ENCODE results near the gene AUTS2. TPM values are rescaled to one million over a fixed set of nuclear protein-coding genes. Genes with fewer than 3 reads are reported as not detected.

AUTS2 gene
- polyA plus RNA-seq, 1 donor (not counting 4 experiments of a cell fraction or from before 2014, with no cell fraction given) = 4.7 TPM

DNA sequence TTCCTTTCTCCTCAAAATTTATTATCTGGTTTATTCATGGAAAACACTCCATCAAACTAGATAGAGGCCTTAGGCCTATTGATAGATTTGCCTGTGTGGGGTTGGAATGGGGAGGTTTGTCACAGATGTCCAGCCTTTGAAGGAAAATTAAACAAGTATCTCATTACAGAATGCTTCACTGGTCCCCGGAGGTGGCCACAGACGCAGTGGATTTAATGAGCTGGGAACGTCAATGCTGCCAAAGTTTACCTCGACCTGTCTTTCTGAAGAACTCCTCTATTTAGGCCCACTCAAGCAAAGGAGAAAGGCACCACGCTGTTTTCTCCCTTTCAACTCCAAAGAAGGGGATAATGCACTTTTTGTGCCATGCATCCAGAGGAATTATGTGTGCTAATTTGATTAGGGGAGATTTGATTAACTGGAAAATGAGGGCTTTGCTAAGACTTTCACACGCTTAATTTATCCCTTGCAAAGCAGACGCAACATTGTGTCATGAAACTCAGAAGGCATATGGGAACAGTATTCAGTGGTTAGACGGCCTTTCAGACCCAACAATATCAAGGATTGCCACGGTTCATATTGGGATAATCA, 974.9 kb downstream of the AUTS2 start:
- peaks cover 34% of the 10 kb centered on the region for H3K4me1 ChIP-seq (ENCODE audit: control insufficient read depth, extremely low read depth, insufficient read depth, low read length)
- FAIRE-seq = no peak
- H4K20me1 ChIP-seq (ENCODE audit: control insufficient read depth, extremely low read depth, insufficient read depth, low read length) = no peaks in the 10 kb centered on the region
- TF ChIP-seq, protein P1, sequence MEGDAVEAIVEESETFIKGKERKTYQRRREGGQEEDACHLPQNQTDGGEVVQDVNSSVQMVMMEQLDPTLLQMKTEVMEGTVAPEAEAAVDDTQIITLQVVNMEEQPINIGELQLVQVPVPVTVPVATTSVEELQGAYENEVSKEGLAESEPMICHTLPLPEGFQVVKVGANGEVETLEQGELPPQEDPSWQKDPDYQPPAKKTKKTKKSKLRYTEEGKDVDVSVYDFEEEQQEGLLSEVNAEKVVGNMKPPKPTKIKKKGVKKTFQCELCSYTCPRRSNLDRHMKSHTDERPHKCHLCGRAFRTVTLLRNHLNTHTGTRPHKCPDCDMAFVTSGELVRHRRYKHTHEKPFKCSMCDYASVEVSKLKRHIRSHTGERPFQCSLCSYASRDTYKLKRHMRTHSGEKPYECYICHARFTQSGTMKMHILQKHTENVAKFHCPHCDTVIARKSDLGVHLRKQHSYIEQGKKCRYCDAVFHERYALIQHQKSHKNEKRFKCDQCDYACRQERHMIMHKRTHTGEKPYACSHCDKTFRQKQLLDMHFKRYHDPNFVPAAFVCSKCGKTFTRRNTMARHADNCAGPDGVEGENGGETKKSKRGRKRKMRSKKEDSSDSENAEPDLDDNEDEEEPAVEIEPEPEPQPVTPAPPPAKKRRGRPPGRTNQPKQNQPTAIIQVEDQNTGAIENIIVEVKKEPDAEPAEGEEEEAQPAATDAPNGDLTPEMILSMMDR (optimal IDR thresholded peaks at IDR 0.05 in 1 of 3, IDR thresholded peaks at IDR 0.05 in 1 of 3, conservative IDR thresholded peaks at IDR 0.05 in 1 of 3; ENCODE audit: extremely low read depth in 1 of 3, insufficient read depth in 2 of 3, low read length in 3 of 3) = no peak
- TF ChIP-seq EZH2 (IDR thresholded peaks at IDR 0.05; ENCODE audit: low read length) = no peak
- H3K36me3 ChIP-seq (ENCODE audit: control insufficient read depth in 2 of 2, extremely low read depth in 1 of 2, insufficient read depth in 2 of 2, low read length in 2 of 2) = no peaks in the 10 kb centered on the region
- no peak overlapping the region for H3K27ac ChIP-seq (ENCODE audit: control insufficient read depth, insufficient read depth, low read length)
- H3K9me3 ChIP-seq (ENCODE audit: control insufficient read depth, low read depth, low read length) = no peaks in the 10 kb centered on the region
- no peak overlapping the region for H2AFZ ChIP-seq (ENCODE audit: control insufficient read depth, low read length)
- dilution Hi-C loops (cut with MboI; ENCODE audit: extremely low pct_ligation_motif_present, low sequenced_read_pairs) = no loop called here
- H3K27me3 ChIP-seq (ENCODE audit: control insufficient read depth, extremely low read depth, insufficient read depth, low read length) = no peaks in the 10 kb centered on the region
- H3K79me2 ChIP-seq (ENCODE audit: control insufficient read depth, insufficient read depth, low read length) = no peaks in the 10 kb centered on the region
- H3K4me3 ChIP-seq (ENCODE audit: control insufficient read depth in 2 of 3, extremely low read depth in 1 of 3, insufficient read depth in 2 of 3, low read depth in 1 of 3, low read length in 3 of 3) = no peak overlapping the region
- no peaks in the 10 kb centered on the region for H3K9me1 ChIP-seq (ENCODE audit: control insufficient read depth, extremely low read depth, insufficient read depth, low read length)
- H3K4me2 ChIP-seq (ENCODE audit: control insufficient read depth, extremely low read depth, insufficient read depth, low read depth, low read length) = no peak overlapping the region
- H3K9ac ChIP-seq (ENCODE audit: control insufficient read depth, extremely low read depth, insufficient read depth, low read length) = no peak overlapping the region
- DNase-seq (ENCODE audit: low read depth, low spot score) = no peak

DNA sequence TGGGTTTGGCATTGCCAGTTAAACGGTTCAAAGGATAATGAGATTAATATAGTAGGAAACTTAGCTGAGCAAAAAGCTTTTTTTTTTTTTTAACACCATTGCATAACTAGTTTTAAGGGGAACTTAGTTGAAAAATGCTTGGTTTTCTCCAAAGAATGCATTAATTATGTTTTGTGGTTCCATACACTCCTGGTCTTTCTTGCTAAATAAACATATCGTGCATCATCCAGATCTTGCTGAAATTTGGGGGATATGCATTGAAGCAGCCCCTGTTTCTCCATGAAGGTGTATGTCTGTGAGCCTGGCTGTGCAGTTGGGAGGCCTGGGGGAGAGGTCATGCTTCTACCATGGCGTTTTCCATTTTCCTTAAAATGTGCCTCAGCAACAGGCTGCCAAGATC, 975.4 kb downstream of the AUTS2 start:
- Histone ChIP-seq H3K9me3 (ENCODE audit: control insufficient read depth, low read depth, low read length) (no peaks in the 10 kb centered on the region), H3K4me1 (ENCODE audit: control insufficient read depth, extremely low read depth, insufficient read depth, low read length) (peaks cover 34% of the 10 kb centered on the region)
- TF ChIP-seq EZH2 (IDR thresholded peaks at IDR 0.05; ENCODE audit: low read length) = no peak
- TF ChIP-seq, protein P1 (optimal IDR thresholded peaks at IDR 0.05 in 1 of 3, IDR thresholded peaks at IDR 0.05 in 1 of 3, conservative IDR thresholded peaks at IDR 0.05 in 1 of 3; ENCODE audit: extremely low read depth in 1 of 3, insufficient read depth in 2 of 3, low read length in 3 of 3) = no peak

More for the DNA sequence above, 975.4 kb downstream of the AUTS2 start:
- no peak overlapping the region for H3K27ac ChIP-seq (ENCODE audit: control insufficient read depth, insufficient read depth, low read length)
- dilution Hi-C loops (cut with MboI; ENCODE audit: extremely low pct_ligation_motif_present, low sequenced_read_pairs) = no loop called here
- H3K9me1 ChIP-seq (ENCODE audit: control insufficient read depth, extremely low read depth, insufficient read depth, low read length) = no peaks in the 10 kb centered on the region
- H2AFZ ChIP-seq (ENCODE audit: control insufficient read depth, low read length) = no peak overlapping the region
- no peaks in the 10 kb centered on the region for H3K27me3 ChIP-seq (ENCODE audit: control insufficient read depth, extremely low read depth, insufficient read depth, low read length)
- DNase-seq (ENCODE audit: low read depth, low spot score) (no peak), FAIRE-seq (no peak)
- H3K4me2 ChIP-seq (ENCODE audit: control insufficient read depth, extremely low read depth, insufficient read depth, low read depth, low read length) = no peak overlapping the region
- H3K9ac ChIP-seq (ENCODE audit: control insufficient read depth, extremely low read depth, insufficient read depth, low read length) = no peak overlapping the region
- H4K20me1 ChIP-seq (ENCODE audit: control insufficient read depth, extremely low read depth, insufficient read depth, low read length) = no peaks in the 10 kb centered on the region
- H3K36me3 ChIP-seq (ENCODE audit: control insufficient read depth in 2 of 2, extremely low read depth in 1 of 2, insufficient read depth in 2 of 2, low read length in 2 of 2) = no peaks in the 10 kb centered on the region
- H3K79me2 ChIP-seq (ENCODE audit: control insufficient read depth, insufficient read depth, low read length) = no peaks in the 10 kb centered on the region
- H3K4me3 ChIP-seq (ENCODE audit: control insufficient read depth in 2 of 3, extremely low read depth in 1 of 3, insufficient read depth in 2 of 3, low read depth in 1 of 3, low read length in 3 of 3) = no peak overlapping the region
